K562 (cell line): ENCODE data around the gene PARD3B. TPM values are rescaled to one million over a fixed set of nuclear protein-coding genes. Genes with fewer than 3 reads are reported as not detected.

Experiments used
- ASH1L ChIP-seq: fragments of 450-650 bp; IDR thresholded peaks from 2 replicates; pipeline ENCODE4 v1.6.1; 2018; ENCODE audit warnings: borderline replicate concordance, mild to moderate bottlenecking, low read depth; ENCODE audit not compliant: partially characterized antibody
- ATF7 ChIP-seq: fragments of 450-650 bp; IDR thresholded peaks from 2 replicates; pipeline ENCODE4 v1.7.1; 2014; ENCODE audit warnings: mild to moderate bottlenecking, moderate library complexity
- SAP30 ChIP-seq: fragments of 200-600 bp; sonication (generic); IDR thresholded peaks from 2 replicates; pipeline ENCODE4 v1.6.1; 2012; ENCODE audit warnings: borderline replicate concordance, low read depth, mild to moderate bottlenecking, moderate library complexity, low read length, control low read depth, inconsistent platforms; ENCODE audit not compliant: insufficient read depth, poor library complexity, severe bottlenecking
- U2AF2 ChIP-seq: fragments of 200-400 bp; formaldehyde crosslinking; optimal IDR thresholded peaks from 2 replicates; pipeline ENCODE3; 2017; ENCODE audit warnings: low read depth, mild to moderate bottlenecking, low read length
- ZC3H11A ChIP-seq: IDR thresholded peaks from 2 replicates; pipeline ENCODE4 v1.6.1; 2012; ENCODE audit warnings: low read depth, low read length, improper control_type of control experiment
- polyA plus RNA-seq, 8 experiments: library from polyadenylated mRNA; depleted of rRNA in 4 of 8; stranded (reverse) in 5 of 8; unstranded in 3 of 8; fragments of >200 nt; fragmentation: Nextera tagmentation in 2 of 8; fragmentation: Illumina TruSeq in 1 of 8; extraction: Ambion mirVana in 2 of 8; extraction: Trizol in 1 of 8; gene quantifications; 2 replicates each; pipeline versions ENCODE4 v1.2.1 to v1.2.3, GENCODE V29; 2011 to 2014; ENCODE audit warnings: inconsistent platforms in 1 of 8, missing spikeins in 1 of 8
- total RNA-seq, 7 experiments: library from RNA; depleted of rRNA in 6 of 7; stranded (reverse); fragments of >200 nt in 6 of 7; fragmentation: Illumina TruSeq in 2 of 7; extraction: Trizol in 2 of 7; gene quantifications; 2 replicates each; pipeline versions ENCODE4 v1.2.1 to v1.2.3, GENCODE V29; 2011 to 2021; ENCODE audit warnings: low replicate concordance in 1 of 7
- TF ChIP-seq, protein P1 (sequence below): fragments of 450-650 bp; IDR thresholded peaks from 2 replicates; pipeline ENCODE4 v1.6.1; 2016; ENCODE audit warnings: mild to moderate bottlenecking, moderate library complexity

PARD3B gene
- total and polyA plus RNA-seq, 9 of the 15 experiments (the other 6 are each of a cell fraction or from before 2014, with no cell fraction given), result 0.15 to 3.0 (median 1.1) TPM

DNA sequence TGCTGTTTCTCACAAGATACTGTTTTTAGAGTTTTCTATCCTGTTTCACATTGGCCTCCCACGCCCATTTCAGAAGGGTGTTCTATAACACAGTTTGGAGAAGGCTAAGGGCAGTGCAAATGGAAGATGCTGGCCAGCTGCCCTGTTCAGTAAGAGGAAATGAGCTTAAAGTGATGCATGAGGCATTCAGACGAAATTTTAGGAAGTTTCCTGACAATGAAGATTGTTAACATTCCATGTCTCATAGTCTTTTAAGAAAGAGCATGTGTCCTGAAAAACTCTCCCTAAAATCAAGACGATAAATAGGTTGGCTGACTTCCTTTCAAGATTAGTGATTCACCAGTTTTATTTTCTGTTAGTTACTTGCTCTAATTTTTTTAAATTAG lies 652.9 kb downstream of the PARD3B start (continued):
- TF ChIP-seq, protein P1, sequence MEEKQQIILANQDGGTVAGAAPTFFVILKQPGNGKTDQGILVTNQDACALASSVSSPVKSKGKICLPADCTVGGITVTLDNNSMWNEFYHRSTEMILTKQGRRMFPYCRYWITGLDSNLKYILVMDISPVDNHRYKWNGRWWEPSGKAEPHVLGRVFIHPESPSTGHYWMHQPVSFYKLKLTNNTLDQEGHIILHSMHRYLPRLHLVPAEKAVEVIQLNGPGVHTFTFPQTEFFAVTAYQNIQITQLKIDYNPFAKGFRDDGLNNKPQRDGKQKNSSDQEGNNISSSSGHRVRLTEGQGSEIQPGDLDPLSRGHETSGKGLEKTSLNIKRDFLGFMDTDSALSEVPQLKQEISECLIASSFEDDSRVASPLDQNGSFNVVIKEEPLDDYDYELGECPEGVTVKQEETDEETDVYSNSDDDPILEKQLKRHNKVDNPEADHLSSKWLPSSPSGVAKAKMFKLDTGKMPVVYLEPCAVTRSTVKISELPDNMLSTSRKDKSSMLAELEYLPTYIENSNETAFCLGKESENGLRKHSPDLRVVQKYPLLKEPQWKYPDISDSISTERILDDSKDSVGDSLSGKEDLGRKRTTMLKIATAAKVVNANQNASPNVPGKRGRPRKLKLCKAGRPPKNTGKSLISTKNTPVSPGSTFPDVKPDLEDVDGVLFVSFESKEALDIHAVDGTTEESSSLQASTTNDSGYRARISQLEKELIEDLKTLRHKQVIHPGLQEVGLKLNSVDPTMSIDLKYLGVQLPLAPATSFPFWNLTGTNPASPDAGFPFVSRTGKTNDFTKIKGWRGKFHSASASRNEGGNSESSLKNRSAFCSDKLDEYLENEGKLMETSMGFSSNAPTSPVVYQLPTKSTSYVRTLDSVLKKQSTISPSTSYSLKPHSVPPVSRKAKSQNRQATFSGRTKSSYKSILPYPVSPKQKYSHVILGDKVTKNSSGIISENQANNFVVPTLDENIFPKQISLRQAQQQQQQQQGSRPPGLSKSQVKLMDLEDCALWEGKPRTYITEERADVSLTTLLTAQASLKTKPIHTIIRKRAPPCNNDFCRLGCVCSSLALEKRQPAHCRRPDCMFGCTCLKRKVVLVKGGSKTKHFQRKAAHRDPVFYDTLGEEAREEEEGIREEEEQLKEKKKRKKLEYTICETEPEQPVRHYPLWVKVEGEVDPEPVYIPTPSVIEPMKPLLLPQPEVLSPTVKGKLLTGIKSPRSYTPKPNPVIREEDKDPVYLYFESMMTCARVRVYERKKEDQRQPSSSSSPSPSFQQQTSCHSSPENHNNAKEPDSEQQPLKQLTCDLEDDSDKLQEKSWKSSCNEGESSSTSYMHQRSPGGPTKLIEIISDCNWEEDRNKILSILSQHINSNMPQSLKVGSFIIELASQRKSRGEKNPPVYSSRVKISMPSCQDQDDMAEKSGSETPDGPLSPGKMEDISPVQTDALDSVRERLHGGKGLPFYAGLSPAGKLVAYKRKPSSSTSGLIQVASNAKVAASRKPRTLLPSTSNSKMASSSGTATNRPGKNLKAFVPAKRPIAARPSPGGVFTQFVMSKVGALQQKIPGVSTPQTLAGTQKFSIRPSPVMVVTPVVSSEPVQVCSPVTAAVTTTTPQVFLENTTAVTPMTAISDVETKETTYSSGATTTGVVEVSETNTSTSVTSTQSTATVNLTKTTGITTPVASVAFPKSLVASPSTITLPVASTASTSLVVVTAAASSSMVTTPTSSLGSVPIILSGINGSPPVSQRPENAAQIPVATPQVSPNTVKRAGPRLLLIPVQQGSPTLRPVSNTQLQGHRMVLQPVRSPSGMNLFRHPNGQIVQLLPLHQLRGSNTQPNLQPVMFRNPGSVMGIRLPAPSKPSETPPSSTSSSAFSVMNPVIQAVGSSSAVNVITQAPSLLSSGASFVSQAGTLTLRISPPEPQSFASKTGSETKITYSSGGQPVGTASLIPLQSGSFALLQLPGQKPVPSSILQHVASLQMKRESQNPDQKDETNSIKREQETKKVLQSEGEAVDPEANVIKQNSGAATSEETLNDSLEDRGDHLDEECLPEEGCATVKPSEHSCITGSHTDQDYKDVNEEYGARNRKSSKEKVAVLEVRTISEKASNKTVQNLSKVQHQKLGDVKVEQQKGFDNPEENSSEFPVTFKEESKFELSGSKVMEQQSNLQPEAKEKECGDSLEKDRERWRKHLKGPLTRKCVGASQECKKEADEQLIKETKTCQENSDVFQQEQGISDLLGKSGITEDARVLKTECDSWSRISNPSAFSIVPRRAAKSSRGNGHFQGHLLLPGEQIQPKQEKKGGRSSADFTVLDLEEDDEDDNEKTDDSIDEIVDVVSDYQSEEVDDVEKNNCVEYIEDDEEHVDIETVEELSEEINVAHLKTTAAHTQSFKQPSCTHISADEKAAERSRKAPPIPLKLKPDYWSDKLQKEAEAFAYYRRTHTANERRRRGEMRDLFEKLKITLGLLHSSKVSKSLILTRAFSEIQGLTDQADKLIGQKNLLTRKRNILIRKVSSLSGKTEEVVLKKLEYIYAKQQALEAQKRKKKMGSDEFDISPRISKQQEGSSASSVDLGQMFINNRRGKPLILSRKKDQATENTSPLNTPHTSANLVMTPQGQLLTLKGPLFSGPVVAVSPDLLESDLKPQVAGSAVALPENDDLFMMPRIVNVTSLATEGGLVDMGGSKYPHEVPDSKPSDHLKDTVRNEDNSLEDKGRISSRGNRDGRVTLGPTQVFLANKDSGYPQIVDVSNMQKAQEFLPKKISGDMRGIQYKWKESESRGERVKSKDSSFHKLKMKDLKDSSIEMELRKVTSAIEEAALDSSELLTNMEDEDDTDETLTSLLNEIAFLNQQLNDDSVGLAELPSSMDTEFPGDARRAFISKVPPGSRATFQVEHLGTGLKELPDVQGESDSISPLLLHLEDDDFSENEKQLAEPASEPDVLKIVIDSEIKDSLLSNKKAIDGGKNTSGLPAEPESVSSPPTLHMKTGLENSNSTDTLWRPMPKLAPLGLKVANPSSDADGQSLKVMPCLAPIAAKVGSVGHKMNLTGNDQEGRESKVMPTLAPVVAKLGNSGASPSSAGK, result no peak
- TF ChIP-seq ASH1L, result no peak
- TF ChIP-seq ATF7, result no peak
- TF ChIP-seq ZC3H11A, result no peak
- TF ChIP-seq SAP30, result no peak
- TF ChIP-seq U2AF2, result no peak
